T-helper 22 cell (primary cell): ENCODE measurements around the gene PPP1R12B.
A peak's percentile ranks its signal among the peaks of the same experiment; 100 is the strongest.
"Not testable (repeated sequence)": the region's sequence is repeated elsewhere in the genome, so short reads cannot be mapped to it uniquely, and the experiment has no call there.

ENCODE experiments used
- DNase-seq: peaks from one replicate; pipeline ENCODE4 v3.0.0-alpha.2; 2020; ENCODE audit warnings: low read depth

PPP1R12B gene

DNA sequence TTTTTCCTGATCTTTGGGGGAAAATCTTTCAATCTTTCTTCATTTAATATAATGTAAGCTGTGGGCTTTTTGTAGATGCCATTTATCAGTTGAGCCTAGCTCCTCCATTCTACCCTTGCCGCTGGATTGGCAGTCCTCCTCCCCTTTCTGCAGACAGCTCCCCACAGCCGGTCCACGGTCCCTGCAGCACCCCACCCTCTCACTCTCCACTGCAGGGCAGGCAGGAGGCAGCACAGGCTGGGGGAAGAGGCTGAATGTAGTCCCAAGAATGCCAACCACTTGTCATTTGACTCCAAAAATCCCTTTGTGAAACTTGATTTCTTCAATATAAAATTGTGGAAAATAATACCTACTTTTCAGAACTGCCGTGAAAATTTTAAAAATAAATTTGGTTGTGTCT, 265.1 kb downstream of the PPP1R12B start:
- no peak for DNase-seq

DNA sequence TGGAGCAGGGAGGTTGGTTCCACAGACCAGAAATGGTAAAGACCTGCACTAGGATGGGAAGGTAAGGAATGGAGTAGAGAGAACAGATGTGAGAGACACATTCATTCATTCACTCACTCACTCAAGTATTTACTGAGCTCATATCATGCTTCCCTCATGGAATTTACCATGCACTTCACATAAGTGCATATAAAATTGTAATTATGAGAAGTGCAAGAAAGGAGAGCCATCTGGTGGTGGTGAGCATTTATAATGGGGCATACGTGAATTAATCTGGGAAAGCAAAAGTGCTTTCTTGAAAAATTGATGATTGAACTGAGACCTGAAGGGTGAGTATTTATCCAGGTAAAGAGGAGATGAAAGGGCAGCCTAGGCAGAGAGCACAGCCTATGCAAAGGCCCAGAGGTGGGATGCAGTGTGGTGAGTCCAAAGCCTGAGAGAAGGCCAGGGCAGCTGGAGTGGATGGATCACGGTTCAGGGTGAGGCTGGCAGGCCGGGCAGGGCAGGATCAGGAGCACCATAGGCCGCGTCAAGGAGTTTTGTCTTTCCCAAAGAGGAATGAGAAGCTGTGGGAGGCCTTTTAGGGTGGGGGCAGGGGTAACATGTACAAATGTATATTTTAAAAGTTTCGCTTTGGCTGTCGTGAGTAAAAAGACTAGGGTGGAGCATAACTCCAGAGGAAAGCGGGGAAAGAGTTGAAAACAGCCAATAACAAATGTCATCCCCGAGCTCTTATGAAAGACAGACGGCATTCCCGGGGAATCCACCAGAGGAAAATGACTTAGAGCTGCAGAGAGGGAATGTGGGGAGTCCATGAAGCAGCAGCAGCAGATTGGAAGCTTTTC, 266.1 kb downstream of the PPP1R12B start:
- not testable (repeated sequence) for DNase-seq

DNA sequence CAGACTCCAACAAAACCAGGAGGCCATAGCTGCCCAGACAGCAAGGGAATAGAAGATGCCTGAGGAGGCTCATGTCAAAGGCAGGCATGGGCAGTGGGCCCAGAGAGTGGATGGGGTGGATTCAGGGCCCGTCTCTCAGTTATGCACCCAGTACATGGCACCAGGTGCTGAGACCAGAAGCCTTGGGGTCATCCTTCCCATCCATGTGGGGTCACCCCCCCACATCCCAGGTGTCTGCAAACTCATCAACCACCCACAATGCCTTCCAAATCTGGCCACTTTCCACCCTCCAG, 266.7 kb downstream of the PPP1R12B start:
- not testable (repeated sequence) for DNase-seq

DNA sequence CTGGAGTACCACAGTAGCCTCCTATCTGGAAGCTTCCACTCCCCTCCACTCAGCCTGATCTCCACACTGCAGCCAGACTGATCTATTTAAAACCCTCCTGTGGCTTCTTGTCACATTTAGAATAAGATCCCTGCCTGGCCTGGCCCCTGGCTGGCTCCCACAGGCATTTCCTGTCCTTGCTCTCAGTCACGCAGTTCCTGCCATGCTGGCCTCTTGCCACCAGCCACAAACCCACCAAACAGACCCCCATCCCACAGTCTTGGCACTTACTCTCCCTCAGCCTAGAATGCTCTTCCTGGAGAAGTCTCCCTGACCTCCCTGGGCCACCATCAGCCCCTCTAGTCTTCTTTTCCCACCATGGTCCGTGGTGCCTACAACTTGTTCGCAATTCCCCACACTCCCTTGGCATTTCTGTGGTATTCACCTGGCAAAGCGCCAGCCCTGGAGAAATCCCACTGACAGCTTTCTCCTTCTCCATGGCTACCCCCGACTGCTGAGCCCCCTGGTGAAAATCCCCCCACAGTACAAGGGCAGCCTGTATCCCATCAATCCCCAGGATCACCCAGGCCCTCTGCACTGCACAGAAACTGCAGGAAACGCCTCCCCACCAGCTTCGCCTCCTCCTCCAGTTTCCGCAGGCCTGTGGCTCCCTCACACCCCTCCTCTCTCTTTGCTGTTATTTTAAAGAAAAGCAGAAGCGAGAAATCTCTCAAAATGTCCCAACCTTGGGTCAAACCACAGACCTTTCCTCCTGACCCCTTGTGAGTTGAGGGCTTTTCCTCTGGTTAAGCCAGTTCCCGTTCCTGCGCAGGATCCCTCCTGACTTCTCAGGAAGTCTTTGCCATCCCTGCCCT, 267.2 kb downstream of the PPP1R12B start:
- no peak for DNase-seq

DNA sequence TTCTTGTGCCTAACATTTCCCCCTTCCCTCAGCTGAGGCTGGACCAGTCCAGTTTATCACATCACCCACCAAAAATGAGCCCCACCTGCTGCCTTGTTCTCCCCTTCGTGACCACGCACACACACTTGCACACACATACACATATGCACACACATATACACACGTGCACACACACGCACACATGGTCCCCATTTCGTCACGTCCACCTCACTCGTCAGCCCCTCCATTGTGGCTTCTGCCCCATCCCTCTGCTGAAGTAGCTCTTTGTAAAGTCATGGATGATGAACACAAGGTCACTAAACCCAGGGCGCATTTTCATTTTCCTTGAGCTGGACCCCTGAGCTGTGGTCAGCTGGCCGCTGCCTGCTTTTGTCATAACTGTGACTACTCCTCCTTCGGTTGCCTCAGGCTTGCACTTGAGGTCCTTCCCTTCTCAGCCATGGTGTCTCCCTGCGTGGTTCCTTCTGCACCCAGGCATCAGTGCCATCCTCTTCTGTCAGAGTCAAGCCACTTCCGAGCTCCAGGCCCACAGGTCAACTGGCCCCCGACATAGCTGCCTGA, 267.9 kb downstream of the PPP1R12B start:
- DNase-seq: no peak

DNA sequence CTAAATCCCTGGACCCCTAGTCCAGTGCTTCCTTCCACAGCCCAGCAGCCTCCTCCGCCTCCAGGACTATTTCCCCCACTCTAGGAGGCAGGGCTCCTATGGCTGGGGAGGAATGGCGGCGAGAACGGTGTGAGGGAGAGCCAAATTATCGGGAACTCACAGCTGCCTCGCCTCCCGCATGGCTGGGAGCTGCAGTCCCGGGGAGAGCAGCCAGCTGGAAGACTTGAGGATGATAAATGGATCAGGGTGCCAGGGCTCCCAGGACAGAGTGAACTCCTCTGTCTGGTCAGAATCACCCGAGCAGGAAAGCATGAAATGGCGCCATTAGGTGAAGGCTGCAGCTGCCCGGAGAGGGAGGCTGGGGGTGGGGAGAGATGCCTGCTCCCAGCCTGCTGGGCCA, 270.5 kb downstream of the PPP1R12B start:
- DNase-seq: not testable (repeated sequence)

DNA sequence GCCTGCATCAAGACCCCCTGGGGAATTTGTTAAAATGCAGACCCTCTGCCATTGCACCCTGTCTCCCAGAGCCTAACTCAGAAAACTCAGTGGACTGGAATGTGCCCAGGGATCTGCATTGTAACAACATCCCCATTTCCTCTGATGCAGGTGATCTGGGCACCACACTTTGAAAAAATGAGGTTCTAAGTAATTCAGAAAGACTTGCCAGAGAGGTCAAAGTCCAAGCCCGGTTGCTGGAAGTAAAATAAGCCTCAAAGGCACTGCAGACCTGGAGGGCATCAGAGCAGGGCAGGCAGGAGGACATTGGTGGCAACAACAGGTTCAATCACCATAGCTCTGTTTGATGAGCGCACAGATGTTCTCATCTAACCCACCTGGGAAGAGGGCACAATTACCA, 271.0 kb downstream of the PPP1R12B start:
- DNase-seq: no peak

DNA sequence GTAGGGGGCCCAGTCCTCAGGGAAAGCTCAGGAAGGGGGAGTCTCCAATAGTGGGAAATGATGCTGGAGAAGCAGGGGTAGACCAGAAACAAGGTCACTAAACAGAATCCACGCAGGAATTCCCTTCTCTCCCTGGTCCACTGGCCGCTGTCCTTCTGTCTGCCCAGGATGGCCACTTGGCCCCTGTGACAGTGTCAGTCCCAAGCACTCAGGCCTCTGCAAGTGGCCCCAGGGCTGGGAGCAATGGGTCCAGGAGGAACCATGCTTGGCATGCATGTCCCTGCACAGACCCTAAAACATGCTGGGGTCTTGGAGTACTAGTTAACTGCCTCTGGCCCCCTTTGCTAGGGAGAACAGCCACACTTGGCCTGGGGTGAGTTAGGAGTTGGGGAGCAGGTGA, 271.5 kb downstream of the PPP1R12B start:
- DNase-seq: not testable (repeated sequence)

DNA sequence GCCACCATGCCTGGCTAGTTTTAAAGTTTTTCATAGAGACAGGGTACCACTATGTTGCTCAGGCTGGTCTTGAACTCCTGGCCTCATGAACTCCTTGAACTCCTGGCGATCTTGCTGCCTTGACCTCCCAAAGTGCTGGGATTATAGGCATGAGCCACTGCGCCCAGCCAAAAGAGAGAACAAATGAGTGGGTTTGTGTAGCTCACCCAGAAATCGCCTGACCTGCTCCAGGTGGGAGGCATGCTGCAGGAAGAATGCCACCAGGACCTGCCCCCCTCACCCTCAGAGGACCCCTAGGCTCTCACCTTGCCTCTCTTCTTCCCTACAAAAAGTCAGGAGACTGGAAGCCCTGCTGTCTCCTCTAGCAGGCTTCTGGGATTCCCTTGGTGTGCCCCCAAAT, 272.9 kb downstream of the PPP1R12B start:
- DNase-seq: no peak

DNA sequence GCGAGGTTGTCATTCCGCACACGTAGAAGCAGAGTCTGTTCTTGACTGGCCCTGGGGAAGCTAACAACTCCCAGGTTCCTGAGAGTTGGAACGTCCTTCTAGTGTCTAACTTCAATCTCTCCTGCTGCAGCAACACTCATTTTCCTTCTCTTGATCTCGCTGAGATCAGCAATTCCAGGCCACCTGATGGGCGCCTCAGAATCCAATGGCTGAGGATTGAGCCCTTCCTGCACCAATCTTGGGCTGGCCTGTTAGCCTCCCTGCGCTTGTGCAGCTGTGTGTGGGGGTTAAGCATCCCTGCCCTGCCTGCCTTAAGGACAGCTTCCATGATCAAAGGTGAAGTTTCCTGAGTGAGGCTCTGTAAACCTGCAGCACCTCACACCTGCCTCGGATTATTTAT, 273.9 kb downstream of the PPP1R12B start:
- DNase-seq: no peak

DNA sequence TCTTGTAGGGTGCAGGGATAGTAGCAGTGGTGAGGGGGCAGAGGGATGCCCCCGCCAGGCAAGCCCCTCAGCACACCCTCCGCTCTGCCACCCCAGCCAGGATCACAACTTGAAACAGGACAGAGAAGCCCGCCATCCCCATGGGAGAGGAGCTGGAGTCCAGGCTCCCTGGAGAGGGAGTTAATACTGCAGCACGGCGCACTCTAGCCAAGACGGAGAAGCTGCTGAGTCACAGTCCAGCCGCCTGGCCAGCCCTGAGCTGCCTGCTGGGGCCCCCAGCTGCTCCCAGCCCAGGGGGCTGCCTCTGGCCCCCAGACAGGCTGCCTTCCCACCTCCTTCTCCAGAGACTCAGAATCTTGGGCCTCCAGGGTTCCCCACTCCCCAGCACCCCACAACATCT, 274.6 kb downstream of the PPP1R12B start:
- DNase-seq: no peak

DNA sequence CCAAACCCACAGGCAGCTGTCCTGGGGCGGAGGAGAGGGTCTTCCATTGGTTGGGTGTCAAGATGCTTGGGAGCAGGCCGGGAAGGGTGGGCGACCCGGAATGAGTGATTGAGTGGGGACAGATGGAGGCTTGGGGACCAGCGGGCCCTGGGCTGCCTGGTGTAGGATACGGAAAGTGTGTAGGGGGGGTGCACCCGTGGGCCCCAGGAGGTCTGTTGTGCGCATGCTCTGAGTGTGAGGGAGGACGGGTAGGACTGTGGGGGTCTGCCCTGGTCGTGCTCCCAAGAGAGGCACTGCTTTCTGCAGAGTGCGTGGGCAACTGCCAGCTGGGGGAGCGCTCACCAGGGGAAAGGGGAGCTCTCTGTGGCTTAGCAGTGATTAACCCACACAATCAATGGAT, 275.0 kb downstream of the PPP1R12B start:
- DNase-seq: not testable (repeated sequence)

DNA sequence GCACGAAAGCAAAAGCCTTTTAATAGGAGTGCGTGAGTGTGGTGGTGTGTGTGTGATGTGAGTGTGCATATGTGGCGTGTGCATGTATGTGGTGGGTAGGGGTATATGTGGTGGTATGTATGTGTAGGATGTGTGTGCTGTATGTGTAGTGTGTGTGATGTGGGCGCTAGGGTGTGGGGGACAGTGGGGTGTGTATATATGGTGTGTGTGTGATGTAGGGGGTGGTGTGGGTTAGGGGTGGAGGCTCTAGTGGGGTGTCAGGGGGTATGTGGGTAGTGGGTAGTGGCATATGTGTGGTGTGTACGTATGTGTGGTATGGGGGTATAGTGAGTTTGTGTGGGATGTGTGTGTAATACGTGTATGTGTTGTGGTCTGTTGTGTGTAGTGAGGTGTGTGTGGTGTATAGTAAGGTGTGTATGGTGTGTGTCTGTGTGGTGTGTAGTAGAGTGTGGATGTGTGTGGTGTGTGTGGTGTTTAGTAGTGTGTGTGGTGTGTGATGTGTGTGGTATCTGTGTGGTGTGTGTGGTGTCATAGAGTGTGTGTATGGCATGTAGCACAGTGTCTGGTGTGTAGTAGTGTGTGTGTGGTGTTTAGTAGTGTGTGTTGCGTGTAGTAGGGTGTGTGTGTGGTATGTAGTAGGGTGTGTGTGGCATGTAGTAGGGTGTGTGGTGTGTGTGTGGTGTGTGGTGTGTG, 275.7 kb downstream of the PPP1R12B start:
- no peak for DNase-seq

DNA sequence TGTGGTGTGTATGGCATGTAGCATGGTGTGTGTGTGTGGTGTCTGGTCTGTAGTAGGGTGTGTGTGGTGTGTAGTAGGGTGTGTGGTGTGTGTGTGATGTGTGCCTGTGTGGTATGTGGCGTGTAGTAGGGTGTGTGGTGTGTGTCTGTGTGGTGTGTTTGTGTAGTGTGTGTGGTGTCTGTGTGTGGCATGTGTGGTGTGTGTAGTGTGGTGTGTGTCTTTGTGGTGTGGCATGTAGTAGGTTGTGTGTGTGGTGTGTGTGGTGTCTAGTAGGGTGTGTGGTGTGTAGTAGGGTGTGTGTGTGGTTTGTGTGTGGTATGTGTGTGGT, 276.2 kb downstream of the PPP1R12B start:
- no peak for DNase-seq

DNA sequence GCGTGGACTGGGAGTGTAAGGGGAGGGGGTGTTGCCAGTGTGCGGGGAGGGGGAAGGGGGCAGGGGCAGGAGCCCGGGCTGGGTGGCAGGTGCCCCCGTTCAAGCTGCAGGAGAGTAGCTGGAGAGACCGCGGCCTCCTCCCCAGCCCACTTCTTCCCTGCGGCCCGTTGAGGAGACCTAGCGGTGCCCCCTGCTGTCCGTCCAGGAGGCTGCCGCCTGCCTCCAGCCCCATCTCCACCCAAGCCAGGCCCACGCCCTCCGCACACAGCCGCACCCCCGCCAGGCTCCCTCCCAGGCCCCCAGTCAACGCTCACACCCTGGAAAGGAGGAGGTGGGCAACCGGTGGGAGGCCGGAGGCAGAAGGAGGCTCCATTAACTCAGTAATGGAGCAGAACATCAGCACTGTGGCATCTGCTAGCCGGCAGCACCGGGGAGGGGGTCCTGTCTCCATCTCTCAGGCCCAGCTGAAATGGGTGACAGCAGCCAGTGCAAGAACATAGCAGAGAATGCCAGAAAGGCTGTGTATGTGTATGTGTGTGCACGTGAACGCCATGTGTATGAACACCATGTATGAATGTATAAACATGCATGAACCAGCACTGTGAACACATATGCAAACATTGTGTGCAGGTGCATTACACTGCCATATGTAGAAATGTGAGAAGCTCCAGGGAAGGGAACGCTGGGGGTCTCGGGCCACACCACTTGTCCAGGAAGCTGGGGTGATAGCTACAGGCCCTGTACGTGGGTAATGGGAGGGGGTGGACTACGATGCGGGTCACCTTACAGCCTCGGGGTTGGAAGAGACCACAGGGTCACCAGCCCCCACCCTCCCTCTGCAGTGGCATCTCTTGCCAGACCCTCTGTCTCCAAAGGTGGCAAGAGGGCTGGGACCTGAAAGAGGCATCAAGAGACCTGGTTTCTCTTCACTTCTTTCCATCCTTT, 277.2 kb downstream of the PPP1R12B start:
- DNase-seq: peak; percentile 11

DNA sequence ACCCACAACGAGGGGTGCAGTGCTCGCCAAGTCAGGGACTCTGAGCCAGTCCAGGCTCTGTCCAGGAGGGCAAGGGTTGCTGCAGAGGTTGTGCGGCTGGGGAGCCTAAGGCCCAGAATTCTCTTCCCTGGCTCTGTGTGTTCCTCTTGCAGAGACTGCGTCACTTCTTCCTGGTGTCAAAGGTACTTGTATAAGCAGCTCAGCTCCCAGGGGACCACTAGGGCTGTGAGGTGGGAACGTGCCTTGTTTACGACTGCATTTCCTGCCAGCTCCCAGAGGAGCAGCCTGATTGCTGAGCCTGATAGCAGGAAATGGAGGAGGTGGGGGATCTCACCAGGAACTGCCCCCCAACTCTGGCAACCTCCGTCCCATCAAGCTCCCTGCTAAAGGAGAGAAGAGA, 278.5 kb downstream of the PPP1R12B start:
- DNase-seq: not testable (repeated sequence)

DNA sequence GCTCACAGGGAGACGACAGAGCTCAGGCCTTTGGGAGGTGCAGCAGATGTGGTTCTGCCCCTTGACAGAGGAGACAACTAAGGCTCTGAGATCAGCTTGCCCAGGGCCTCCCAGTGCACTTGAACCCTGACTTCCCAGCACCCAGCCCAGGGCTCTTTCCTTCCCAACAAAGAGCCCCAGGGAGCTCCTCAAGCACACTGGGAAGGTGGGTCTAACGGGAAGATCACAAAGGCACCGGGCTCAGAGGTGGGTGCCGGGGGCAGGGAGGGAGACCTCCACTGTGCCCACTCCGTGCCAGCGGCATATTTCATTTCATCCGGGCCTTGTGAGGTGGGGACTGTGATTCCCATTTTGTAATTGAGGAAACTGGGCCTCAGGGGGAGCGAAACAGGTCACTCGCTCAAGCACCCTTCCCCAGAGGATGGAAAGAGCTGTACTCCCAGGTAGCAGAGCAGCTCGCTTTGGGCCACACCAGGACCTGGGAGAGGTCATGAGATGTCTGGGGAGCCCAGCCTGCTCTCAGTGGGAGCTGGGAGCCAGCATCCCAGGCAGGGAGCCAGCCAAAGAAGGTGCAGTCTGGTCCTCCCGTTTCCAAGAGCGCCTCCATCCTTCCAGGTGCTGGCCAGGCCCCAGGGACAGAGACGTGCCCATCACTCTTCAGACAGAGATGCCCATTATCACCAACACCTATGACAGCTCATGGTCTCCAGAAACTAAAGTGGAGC, 279.5 kb downstream of the PPP1R12B start:
- no peak for DNase-seq

DNA sequence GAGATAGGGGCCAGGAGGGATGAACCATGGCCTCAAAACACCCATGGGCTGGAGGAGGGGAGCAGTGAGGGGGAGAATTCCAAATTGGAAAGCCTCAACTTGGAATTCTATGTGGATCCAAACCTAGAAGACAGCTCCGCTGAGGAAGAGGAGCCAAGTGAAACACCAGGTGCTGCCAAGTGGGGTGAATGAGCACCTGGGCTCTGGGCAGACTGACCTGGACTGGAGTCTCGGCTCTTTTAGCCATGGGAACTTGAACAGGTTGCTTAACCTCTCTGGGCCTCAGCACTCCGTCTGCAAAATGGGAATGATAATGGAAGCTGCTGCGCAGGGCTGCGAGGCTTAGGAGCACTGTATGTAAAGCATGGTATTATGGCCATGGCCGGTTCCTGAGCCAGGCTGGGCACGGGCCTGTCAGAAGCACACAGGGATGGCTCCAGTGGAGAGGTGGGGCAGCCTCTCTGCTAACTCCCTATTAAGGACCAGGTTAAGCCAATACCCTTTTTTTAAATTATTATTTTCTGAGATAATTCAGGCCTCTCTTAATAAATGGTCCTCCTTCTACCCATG, 280.2 kb downstream of the PPP1R12B start:
- no peak for DNase-seq

DNA sequence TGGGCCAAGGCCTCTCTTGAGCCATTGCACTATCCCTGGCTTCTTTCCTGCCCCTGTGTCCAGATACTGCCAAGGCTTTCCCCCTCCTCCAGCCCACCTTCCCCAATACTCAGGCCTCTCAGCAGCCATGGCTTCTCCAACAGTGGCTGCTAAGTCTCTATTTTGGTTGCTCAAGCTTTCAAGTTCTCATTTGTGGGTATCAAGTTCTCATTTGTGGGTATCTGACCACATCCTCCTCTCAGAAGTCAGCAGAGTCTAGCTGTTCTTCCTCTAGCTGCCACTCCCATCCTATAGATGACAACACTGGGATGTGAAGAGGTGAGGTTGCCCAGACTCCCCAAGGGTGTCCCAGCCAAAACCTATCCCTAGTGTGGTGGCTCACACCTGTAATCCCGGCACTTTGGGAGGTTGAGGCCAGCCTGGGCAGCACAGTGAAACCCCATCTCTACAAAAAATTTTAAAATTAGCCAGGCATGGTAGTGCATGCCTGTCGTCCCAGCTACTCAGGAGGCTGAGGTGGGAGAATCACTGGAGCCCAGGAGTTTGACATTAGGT, 280.8 kb downstream of the PPP1R12B start:
- DNase-seq: not testable (repeated sequence)

DNA sequence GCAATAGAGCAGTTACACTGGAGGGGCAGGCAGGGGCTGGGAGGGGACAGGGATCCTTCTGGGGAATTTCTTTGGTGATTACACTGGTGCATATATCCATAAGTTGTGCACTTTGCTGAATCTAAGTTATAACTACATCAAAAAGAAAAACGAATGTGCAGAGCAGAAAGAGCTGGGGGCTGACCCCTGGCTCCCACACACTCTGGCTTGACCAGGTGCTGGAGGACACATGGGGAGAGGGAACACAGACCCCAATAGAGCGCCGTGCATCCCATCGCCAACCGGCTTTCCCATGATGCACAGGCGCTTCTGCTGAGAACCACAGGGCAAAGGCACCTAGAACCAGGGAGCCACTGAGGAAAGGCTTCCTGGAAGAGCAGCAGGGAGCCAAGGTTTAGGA, 281.6 kb downstream of the PPP1R12B start:
- DNase-seq: not testable (repeated sequence)
